Keratinocyte (primary cell): ENCODE data around the gene KLHL14.

ENCODE experiments used
- CTCF ChIP-seq, 3 experiments: IDR thresholded peaks in 1 of 3; conservative IDR thresholded peaks in 1 of 3; optimal IDR thresholded peaks in 1 of 3; 2 replicates in 2 of 3; 3 replicates in 1 of 3; pipeline versions ENCODE3 to v1.5.1; 2011; ENCODE audit warnings: low read length in 3 of 3, mild to moderate bottlenecking in 3 of 3, moderate library complexity in 2 of 3, control low read depth in 1 of 3, inconsistent platforms in 1 of 3; ENCODE audit not compliant: insufficient read depth in 2 of 3; ENCODE audit errors: extremely low read depth in 1 of 3
- EZH2 ChIP-seq: IDR thresholded peaks from one replicate; pipeline ENCODE4 v1.6.1; 2012; ENCODE audit warnings: inconsistent platforms, mild to moderate bottlenecking, low read length, moderate library complexity

GRCh38 chr18:32770666-32771168, 2.1 kb downstream of the KLHL14 start:
- no peak for TF ChIP-seq CTCF (optimal IDR thresholded peaks at IDR 0.05 in 1 of 3, IDR thresholded peaks at IDR 0.05 in 1 of 3, conservative IDR thresholded peaks at IDR 0.05 in 1 of 3; ENCODE audit: extremely low read depth in 1 of 3, insufficient read depth in 2 of 3, low read length in 3 of 3)
- TF ChIP-seq EZH2: peak; percentile 96
